NCI-H774 (cell line): ENCODE data around the gene LURAP1L.

Source experiments
- DNase-seq: peaks from one replicate; lab custom pipeline; 2025; lab: John Stamatoyannopoulos, UW

Gene LURAP1L

GRCh38 chr9:12776513-12777055 lies 1.8 kb downstream of the LURAP1L start:
- no peak for DNase-seq

DNA sequence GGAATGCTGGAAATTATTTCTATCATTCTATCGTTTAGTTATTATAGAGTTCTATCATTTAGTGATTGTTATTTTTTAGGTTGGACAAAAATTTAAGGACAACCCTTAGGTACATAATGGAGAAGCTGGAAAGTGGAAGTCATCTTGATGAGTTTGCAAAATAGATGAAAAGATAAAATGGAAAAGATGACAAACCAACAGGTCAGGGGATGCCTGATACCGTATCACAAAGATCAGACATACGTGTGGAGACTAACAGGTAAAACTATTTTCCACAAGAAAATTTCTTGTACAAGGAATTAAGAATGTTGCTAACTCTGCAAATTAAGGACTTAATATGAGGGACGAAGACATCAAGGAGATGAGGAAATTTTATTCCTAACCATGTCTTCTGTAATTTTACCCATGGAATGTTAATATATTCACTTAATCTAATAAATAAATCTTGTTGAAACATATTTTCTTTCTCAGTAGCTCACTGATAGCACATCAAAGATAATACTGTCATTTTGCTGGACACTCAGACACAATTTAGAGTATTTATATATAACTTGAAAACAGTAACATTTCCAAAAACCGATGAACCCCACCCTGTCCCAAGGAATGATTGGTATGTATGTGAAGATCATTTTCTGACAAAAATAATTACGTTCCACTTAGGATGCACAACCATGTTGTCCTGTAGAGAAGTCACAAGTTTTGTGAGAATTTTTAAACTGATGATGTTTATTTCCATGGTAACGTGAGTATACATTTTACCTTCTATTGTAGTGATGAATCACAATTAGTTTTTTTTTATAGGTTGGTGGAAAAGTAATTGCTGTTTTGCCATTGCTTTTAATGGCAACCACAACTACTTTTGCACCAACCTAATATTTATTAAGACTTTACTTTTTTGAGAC lies 2.6 kb downstream of the LURAP1L start:
- DNase-seq = no peak

GRCh38 chr9:12778389-12778788 lies 3.6 kb downstream of the LURAP1L start:
- no peak for DNase-seq

GRCh38 chr9:12781226-12781733 lies 6.5 kb downstream of the LURAP1L start:
- no peak for DNase-seq

DNA sequence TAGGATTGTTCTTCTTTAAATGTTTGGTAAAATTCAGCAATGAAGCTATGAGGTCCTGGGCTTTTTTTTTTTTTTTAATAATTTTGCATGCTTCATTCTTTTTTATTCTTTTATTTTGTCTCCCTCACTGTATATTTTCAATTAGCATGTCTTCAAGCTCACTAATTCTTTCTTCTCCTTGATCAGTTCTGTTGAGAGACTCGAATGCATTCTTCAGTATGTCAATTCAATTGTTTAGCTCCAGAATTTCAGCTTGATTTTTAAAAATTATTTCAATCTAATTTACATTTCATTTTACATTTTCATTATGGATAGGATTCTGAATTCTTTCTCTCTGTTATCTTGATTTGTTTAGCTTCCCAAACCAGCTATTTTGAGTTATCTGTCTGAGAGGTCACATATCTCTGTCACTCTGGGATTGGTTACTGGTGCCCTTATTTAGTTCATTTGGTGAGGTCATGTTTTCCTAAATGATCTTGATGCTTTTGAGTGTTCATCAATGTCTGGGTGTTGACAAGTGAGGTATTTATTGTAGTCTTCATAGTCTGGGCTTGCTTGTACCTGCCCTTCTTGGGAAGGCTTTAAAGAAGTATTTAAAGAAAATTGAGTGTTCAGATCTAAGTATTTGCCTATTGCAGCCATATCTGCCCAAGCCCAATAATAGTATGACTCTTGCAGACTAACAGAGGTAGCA lies 9.1 kb downstream of the LURAP1L start:
- DNase-seq = no peak

DNA sequence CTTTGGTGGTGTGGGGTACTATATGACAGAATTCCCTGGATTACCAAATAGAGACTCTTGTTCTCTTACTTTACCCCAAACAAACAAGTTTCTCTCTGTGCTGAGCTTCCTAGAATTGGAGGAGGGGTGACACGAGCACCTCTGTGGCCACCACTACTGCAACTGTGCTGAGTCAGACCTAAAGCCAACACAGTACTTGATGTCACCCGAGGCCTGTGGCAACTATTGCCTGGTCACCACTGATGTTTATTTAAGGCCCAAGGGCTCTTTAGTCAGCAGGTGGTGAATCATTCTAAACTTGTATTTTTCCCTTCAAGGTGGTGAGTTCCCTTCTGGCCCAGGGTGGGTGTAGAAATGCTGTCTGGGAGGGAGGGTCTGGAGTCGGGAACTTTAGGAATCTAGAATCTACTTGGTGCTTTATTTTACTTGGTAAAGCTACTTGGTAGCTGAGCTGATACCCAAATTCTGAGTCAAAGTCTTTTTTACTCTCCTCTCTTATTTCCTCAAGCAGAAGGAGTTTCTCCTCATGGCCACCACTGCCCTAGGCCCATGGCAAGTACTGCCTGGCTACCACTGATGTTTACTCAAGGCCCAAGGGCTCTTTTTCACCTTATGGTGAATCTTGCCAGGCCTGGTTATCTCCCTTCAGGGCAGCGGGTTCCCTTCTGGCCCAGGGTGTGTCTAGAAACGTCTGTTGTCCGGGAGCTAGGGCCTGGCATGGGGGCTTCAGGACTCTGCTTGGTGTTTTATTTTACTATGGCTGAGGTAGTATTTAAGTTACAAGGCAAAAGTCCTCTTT lies 9.8 kb downstream of the LURAP1L start:
- DNase-seq = peak; percentile 44

GRCh38 chr9:12785260-12785770 lies 10.5 kb downstream of the LURAP1L start:
- DNase-seq = no peak

GRCh38 chr9:12785941-12786340 lies 11.1 kb downstream of the LURAP1L start:
- no peak for DNase-seq

DNA sequence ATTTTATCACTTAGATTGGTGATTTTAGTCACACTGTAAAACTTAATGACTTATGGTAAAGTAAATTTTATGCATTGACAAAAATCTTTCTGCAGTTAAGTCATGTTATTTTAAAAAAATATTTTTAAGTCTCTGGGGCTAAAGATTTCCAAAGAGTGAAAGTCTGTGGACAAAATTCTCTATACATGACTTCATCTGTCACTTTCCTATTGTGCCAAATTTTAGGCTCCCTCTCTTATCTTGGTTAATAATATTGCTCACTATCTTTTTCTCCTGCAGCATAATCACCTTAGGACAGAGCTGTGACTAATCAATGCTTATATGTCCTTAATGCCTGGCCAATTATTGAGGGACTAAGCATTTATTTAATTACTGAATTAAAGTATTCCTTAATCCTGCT lies 15.2 kb downstream of the LURAP1L start:
- DNase-seq = no peak

DNA sequence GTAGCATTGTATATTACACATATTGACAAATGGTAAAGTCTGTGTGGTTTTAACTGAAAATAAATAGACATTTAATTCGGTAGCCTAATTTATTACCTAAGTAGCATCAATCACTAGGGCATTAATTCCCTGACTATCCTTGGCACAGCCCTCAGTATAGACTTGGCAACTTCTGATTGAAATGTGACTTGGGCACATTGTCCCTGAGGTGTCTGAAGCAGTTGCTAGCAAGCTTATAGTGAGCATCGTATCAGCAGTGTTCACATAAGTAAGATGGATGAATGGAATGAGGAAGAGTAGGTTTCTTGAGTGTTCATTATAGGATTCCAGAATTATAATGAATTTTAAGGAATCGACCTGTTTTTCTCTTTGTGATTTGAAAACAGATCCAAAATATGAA lies 16.1 kb downstream of the LURAP1L start:
- no peak for DNase-seq

- DNase-seq = no peak
Observed at GRCh38 chr9:12794101-12794799, 19.4 kb downstream of the LURAP1L start.

DNA sequence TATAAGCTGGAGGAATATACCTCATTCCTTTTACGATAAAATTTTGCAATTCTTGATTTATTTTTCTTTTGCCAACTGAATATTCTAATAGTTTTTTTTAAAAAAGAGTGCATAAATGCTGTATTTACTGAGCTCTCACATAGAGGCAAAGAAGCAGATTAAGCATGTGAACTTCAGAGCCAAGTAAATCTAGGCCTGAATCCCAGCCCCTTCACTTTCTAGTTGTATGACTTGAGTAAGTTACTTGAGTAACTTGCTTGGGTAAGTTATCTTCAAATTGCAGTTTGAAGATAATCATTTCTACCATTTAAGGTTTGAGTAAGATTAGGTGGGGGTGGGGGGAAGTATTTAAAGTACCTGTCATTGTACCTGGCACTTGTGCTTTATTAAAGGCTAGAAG lies 21.8 kb downstream of the LURAP1L start:
- DNase-seq = no peak

- no peak for DNase-seq
Observed at GRCh38 chr9:12797037-12797436, 22.2 kb downstream of the LURAP1L start.

- DNase-seq = no peak
Observed at GRCh38 chr9:12798066-12798770, 23.4 kb downstream of the LURAP1L start.

GRCh38 chr9:12801187-12801586 lies 26.4 kb downstream of the LURAP1L start:
- no peak for DNase-seq

DNA sequence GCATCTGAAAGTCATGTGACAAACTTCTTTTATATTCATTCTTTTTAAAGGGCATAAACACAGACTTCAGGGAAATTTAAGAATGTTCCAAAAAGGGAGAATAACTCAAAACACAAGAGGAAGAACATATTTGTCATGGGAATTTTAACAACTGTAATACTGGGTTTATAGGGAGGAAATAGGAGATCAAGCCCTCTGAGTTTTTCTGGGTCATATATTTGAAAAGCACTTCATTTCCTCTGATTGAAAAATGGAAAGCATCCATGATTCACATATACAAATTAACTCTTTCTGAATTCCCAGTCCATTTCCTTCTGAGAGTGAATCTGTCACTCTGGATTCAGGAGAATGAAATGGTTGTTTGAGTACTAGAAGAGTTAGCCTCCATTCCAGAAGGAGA lies 26.8 kb downstream of the LURAP1L start:
- no peak for DNase-seq

DNA sequence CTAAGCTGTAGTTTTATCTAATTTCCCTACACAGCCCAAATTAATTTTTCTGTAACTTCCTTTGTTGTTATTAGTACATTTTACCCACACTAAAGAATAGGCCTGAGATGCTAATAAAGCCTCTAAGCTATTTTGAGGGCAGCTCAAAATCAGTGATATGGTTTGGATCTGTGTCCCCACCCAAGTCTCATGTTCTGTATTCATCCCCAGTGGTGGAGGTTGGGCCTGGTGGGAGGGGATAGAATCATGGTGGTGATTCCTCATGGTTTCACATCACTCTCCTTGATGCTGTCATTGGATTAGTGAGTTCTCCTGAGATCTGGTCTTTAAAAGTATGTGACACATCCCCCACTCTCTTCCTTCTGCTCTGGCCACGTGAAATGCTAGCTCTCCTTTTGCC lies 27.3 kb downstream of the LURAP1L start:
- no peak for DNase-seq

DNA sequence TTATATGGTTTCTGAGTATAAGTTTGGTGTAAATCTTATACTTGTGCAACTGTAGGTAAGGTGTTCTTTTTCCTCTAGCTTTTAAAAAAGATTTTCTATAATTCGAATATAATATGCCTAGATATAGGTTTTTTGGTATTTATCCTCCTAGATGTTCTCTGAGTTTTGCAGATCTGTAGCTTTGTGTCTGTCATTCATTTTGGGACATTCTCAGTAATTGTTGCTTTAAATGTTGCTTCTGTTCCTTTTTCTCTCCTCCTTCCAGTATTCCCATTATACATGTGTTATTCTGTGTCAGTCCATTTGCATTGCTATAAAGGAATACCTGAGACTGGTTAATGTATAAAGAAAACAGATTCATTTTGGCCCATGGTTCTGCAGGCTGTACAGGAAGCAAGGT lies 33.7 kb downstream of the LURAP1L start:
- no peak for DNase-seq

- DNase-seq = no peak
Observed at GRCh38 chr9:12809720-12810119, 34.9 kb downstream of the LURAP1L start.

GRCh38 chr9:12811935-12812334 lies 37.1 kb downstream of the LURAP1L start:
- DNase-seq = no peak

GRCh38 chr9:12812710-12813109 lies 37.9 kb downstream of the LURAP1L start:
- no peak for DNase-seq
